Breast epithelium (tissue), 3 donors: ENCODE results near the gene FTSJ1.

ENCODE experiments used
- POLR2A ChIP-seq: fragments of 450-650 bp; IDR thresholded peaks from one replicate; pipeline ENCODE4 v1.6.1; 2016; ENCODE audit warnings: antibody characterized with exemption, mild to moderate bottlenecking, moderate library complexity
- POLR2AphosphoS5 ChIP-seq, 3 donors: sonication (generic); formaldehyde crosslinking; IDR thresholded peaks; one replicate each; pipeline ENCODE4 v1.6.1; 2017; ENCODE audit warnings: antibody characterized with exemption in 3 of 3
- TF ChIP-seq, protein P1 (sequence below), 3 donors: fragments of 450-650 bp; IDR thresholded peaks; one replicate each; pipeline ENCODE4 v1.5.1; 2016 to 2017; ENCODE audit warnings: antibody characterized with exemption in 3 of 3, mild to moderate bottlenecking in 3 of 3, moderate library complexity in 3 of 3

DNA sequence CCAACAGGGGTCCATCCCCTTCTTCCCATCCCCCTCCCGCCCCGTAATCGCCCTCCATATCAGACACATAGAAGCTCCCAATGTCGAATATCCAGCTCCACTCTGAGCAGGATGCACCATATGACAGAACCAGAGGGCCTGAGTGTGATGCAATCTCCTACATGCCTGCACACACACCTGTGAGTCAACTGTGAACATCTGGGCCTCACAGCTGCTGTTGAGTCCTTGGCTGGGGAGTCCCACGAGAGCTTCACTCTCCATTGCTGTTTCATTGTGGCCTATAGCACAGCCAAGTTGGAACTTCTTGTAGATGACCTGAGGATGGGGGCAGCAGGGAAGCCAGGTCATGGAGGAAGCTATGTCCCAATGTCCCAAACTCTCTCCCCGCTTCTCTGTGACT, 14.2 kb upstream of the FTSJ1 start:
- TF ChIP-seq, protein P1, sequence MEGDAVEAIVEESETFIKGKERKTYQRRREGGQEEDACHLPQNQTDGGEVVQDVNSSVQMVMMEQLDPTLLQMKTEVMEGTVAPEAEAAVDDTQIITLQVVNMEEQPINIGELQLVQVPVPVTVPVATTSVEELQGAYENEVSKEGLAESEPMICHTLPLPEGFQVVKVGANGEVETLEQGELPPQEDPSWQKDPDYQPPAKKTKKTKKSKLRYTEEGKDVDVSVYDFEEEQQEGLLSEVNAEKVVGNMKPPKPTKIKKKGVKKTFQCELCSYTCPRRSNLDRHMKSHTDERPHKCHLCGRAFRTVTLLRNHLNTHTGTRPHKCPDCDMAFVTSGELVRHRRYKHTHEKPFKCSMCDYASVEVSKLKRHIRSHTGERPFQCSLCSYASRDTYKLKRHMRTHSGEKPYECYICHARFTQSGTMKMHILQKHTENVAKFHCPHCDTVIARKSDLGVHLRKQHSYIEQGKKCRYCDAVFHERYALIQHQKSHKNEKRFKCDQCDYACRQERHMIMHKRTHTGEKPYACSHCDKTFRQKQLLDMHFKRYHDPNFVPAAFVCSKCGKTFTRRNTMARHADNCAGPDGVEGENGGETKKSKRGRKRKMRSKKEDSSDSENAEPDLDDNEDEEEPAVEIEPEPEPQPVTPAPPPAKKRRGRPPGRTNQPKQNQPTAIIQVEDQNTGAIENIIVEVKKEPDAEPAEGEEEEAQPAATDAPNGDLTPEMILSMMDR (IDR thresholded peaks at IDR 0.05): no peak
- no peak for TF ChIP-seq POLR2A
- no peak for TF ChIP-seq POLR2AphosphoS5 (IDR thresholded peaks at IDR 0.05)
